IMR-90 (cell line): Measurements from ENCODE around the gene WWC2. TPM values are rescaled to one million over a fixed set of nuclear protein-coding genes. Genes with fewer than 3 reads are reported as not detected.

Experiments
- ATAC-seq: fragments of 200-7000 bp; cut with Tn5 transposase; 2 replicates; pipeline ENCODE4 v1.9.1; 2020; ENCODE audit warnings: low read depth, mild to moderate bottlenecking, moderate library complexity
- BruUV-seq: library from RNA; stranded (reverse); fragments of 400-500 nt; replicated peaks from 2 replicates; lab custom pipeline; 2021; lab: Mats Ljungman, UMichigan
- CTCF ChIA-PET: fragments of 300-600 bp; formaldehyde crosslinking; extraction: SDS; loops from one replicate; lab custom pipeline; 2021; ENCODE audit warnings: antibody characterized with exemption; lab: Yijun Ruan, JAX
- POLR2A ChIA-PET: fragments of 300-600 bp; sonication (Branson Sonifier 250); formaldehyde crosslinking; loops from one replicate; lab custom pipeline; 2022; ENCODE audit warnings: antibody characterized with exemption; ENCODE audit not compliant: unreplicated experiment; lab: Charles Lee
- DNase-seq: peaks from one replicate; pipeline ENCODE4 v3.0.0; 2013
- H2AFZ ChIP-seq: replicated peaks from 2 replicates; pipeline ENCODE3; 2013; ENCODE audit warnings: low read length, mild to moderate bottlenecking; ENCODE audit not compliant: poor library complexity
- H2AK5ac ChIP-seq: 2 replicates; pipeline ENCODE4 v1.6.1; 2013; ENCODE audit warnings: low read depth, low read length, inconsistent platforms
- H2AK9ac ChIP-seq: replicated peaks from 2 replicates; pipeline ENCODE3; 2013; ENCODE audit warnings: mild to moderate bottlenecking, low read depth, low read length, moderate library complexity; ENCODE audit not compliant: poor library complexity
- H2BK120ac ChIP-seq: 2 replicates; pipeline ENCODE4 v1.6.1; 2013; ENCODE audit warnings: low read depth, low read length, inconsistent platforms
- H2BK15ac ChIP-seq: 3 replicates; pipeline ENCODE4 v1.6.1; 2013; ENCODE audit warnings: low read depth, low read length, inconsistent platforms
- H2BK20ac ChIP-seq: 2 replicates; pipeline ENCODE4 v1.6.1; 2013; ENCODE audit warnings: low read depth, mild to moderate bottlenecking, inconsistent platforms, low read length, moderate library complexity
- H2BK5ac ChIP-seq: 2 replicates; pipeline ENCODE4 v1.6.1; 2013; ENCODE audit warnings: mild to moderate bottlenecking, low read depth, low read length, inconsistent platforms; ENCODE audit not compliant: poor library complexity, severe bottlenecking
- H3K14ac ChIP-seq: replicated peaks from 2 replicates; pipeline ENCODE4 v1.6.1; 2013; ENCODE audit warnings: low read depth, low read length, inconsistent platforms
- H3K18ac ChIP-seq: 2 replicates; pipeline ENCODE4 v1.6.1; 2013; ENCODE audit warnings: low read depth, low read length, control low read depth
- H3K23ac ChIP-seq: 2 replicates; pipeline ENCODE4 v1.6.1; 2013; ENCODE audit warnings: low read depth, low read length, inconsistent platforms
- H3K27ac ChIP-seq: 2 replicates; pipeline ENCODE4 v1.5.1; 2013; ENCODE audit warnings: mild to moderate bottlenecking, control low read depth, low read length; ENCODE audit not compliant: insufficient read depth
- H3K27me3 ChIP-seq: 2 replicates; pipeline ENCODE4 v1.6.1; 2013; ENCODE audit warnings: low read length; ENCODE audit not compliant: control insufficient read depth, insufficient read depth
- H3K36me3 ChIP-seq: 2 replicates; pipeline ENCODE4 v1.6.1; 2013; ENCODE audit warnings: low read length, mixed read lengths; ENCODE audit not compliant: control insufficient read depth, insufficient read depth
- H3K4ac ChIP-seq: 2 replicates; pipeline ENCODE4 v1.6.1; 2013; ENCODE audit warnings: low read depth, low read length, inconsistent platforms
- H3K4me1 ChIP-seq: 2 replicates; pipeline ENCODE4 v1.6.1; 2013; ENCODE audit warnings: low read length, mixed read lengths; ENCODE audit not compliant: control insufficient read depth, insufficient read depth
- H3K4me2 ChIP-seq: 2 replicates; pipeline ENCODE4 v1.6.1; 2013; ENCODE audit warnings: low read depth, mild to moderate bottlenecking, control low read depth, low read length, moderate library complexity
- H3K4me3 ChIP-seq: 2 replicates; pipeline ENCODE4 v1.5.1; 2013; ENCODE audit warnings: low read depth, mild to moderate bottlenecking, control low read depth, low read length, moderate library complexity; ENCODE audit not compliant: insufficient read depth
- H3K56ac ChIP-seq: 2 replicates; pipeline ENCODE4 v1.6.1; 2013; ENCODE audit warnings: low read length, inconsistent platforms; ENCODE audit not compliant: insufficient read depth; ENCODE audit errors: extremely low read depth
- H3K79me1 ChIP-seq, 2 experiments: 2 replicates each; pipeline ENCODE4 v1.6.1; 2013; ENCODE audit warnings: low read length in 2 of 2, inconsistent platforms in 1 of 2, low read depth in 1 of 2
- H3K9ac ChIP-seq: 2 replicates; pipeline ENCODE4 v1.6.1; 2013; ENCODE audit warnings: low read depth, low read length, control low read depth
- H3K9me1 ChIP-seq: 2 replicates; pipeline ENCODE4 v1.6.1; 2013; ENCODE audit warnings: low read length, inconsistent platforms; ENCODE audit not compliant: insufficient read depth
- H3K9me3 ChIP-seq: 2 replicates; pipeline ENCODE4 v1.6.1; 2013; ENCODE audit warnings: low read length; ENCODE audit not compliant: control insufficient read depth, insufficient read depth
- H4K20me1 ChIP-seq: 2 replicates; pipeline ENCODE4 v1.6.1; 2013; ENCODE audit warnings: low read length, inconsistent platforms; ENCODE audit not compliant: insufficient read depth
- H4K5ac ChIP-seq: 2 replicates; pipeline ENCODE4 v1.6.1; 2013; ENCODE audit warnings: mild to moderate bottlenecking, low read depth, low read length, control low read depth
- H4K8ac ChIP-seq, 2 experiments: 2 replicates each; pipeline ENCODE4 v1.6.1; 2013; ENCODE audit warnings: low read depth in 2 of 2, low read length in 2 of 2, control low read depth in 1 of 2, inconsistent platforms in 1 of 2
- H4K91ac ChIP-seq: 2 replicates; pipeline ENCODE4 v1.6.1; 2013; ENCODE audit warnings: low read depth, low read length, inconsistent platforms; ENCODE audit not compliant: insufficient read depth
- CEBPB ChIP-seq: IDR thresholded peaks from 2 replicates; pipeline ENCODE4 v1.6.1; 2012; ENCODE audit warnings: low read depth, low read length, improper control_type of control experiment
- CHD1 ChIP-seq: IDR thresholded peaks from 2 replicates; pipeline ENCODE4 v1.6.1; 2012; ENCODE audit warnings: low read depth, low read length, improper control_type of control experiment
- MAZ ChIP-seq: IDR thresholded peaks from 2 replicates; pipeline ENCODE4 v1.6.1; 2012; ENCODE audit warnings: low read depth, mild to moderate bottlenecking, low read length, improper control_type of control experiment, moderate library complexity, borderline replicate concordance
- MXI1 ChIP-seq: IDR thresholded peaks from 2 replicates; pipeline ENCODE4 v1.6.1; 2012; ENCODE audit warnings: low read depth, mild to moderate bottlenecking, low read length, moderate library complexity, borderline replicate concordance
- RAD21 ChIP-seq: IDR thresholded peaks from 2 replicates; pipeline ENCODE4 v1.6.1; 2012; ENCODE audit warnings: low read length, improper control_type of control experiment
- SMC3 ChIP-seq: fragments of 150-350 bp; IDR thresholded peaks from 2 replicates; pipeline ENCODE4 v1.6.1; 2016; ENCODE audit warnings: low read depth, mild to moderate bottlenecking, antibody characterized with exemption, low read length, moderate library complexity
- WGBS, 2 experiments: methylation state at CpG; one replicate each; pipeline versions ENCODE4 v1.1.5 to v1.1.7; 2013; ENCODE audit warnings: missing lambda C conversion rate in 2 of 2; ENCODE audit not compliant: insufficient read length in 1 of 2; ENCODE audit errors: extremely low coverage in 2 of 2; 5-methylcytosine and 5-hydroxymethylcytosine counted together
- dilution Hi-C: fragments of 300-500 bp; cut with HindIII; formaldehyde crosslinking; loops from one replicate; pipeline ENCODE4 v1.14.3; 2018; ENCODE audit warnings: low sequenced_read_pairs; ENCODE audit not compliant: unreplicated experiment
- in situ Hi-C: fragments of 300-500 bp; cut with MboI; formaldehyde crosslinking; loops from 3 replicates; pipeline ENCODE4 v1.14.3; 2019; ENCODE audit warnings: low sequenced_read_pairs, inconsistent platforms, mixed read lengths
- intact Hi-C: fragments of 100-400 bp; cut with micrococcal nuclease; formaldehyde crosslinking; loops from 2 replicates; pipeline ENCODE4 v1.10.0; 2022
- polyA plus RNA-seq, 3 experiments: library from polyadenylated mRNA; depleted of rRNA; stranded (reverse); fragments of >200 nt; gene quantifications; 2 replicates each; pipeline ENCODE4 v1.2.3, GENCODE V29; 2012; ENCODE audit warnings: low replicate concordance in 1 of 3
- total RNA-seq: library from RNA; depleted of rRNA; stranded (reverse); fragments of >200 nt; gene quantifications from 2 replicates; pipeline ENCODE4 v1.2.3, GENCODE V29; 2012

WWC2 gene
- total and polyA plus RNA-seq, 2 of the 4 experiments (the other 2 are of a cell fraction), result 26.6 to 27.4 TPM

- POLR2A ChIA-PET, result interaction anchor here (0.8 kb wide), 1 partner anchor 165 kb away, joined by 4 read pairs; no protein-coding TSS in a partner anchor
Measured at GRCh38 chr4:183096276-183096965, 2.6 kb upstream of the WWC2 start.

More at GRCh38 chr4:183096276-183096965, 2.6 kb upstream of the WWC2 start:
- no peak for DNase-seq
- no peak overlapping the region for H3K4me2 ChIP-seq
- H3K27ac ChIP-seq, result no peak overlapping the region
- intact Hi-C loops, result no loop called here
- ATAC-seq, result no peak
- H2BK120ac ChIP-seq, result no peak overlapping the region
- H2AK5ac ChIP-seq, result no peak overlapping the region
- no peaks in the 10 kb centered on the region for H3K36me3 ChIP-seq
- H3K27me3 ChIP-seq, result no peaks in the 10 kb centered on the region
- BruUV-seq, result no TSS peak
- no peak overlapping the region for H4K5ac ChIP-seq
- no peaks in the 10 kb centered on the region; the same call in 1 of the 2 replicates for H3K9me1 ChIP-seq
- H3K4ac ChIP-seq, result no peak overlapping the region
- no peak overlapping the region for H3K23ac ChIP-seq
- dilution Hi-C loops, result no loop called here
- no peak overlapping the region for H2BK5ac ChIP-seq
- H3K9ac ChIP-seq, result no peak overlapping the region
- H3K14ac ChIP-seq, result no peak overlapping the region
- no peak overlapping the region for H2BK15ac ChIP-seq
- no peaks in the 10 kb centered on the region for H3K9me3 ChIP-seq
- H4K20me1 ChIP-seq, result peaks cover 4% of the 10 kb centered on the region
- H3K4me1 ChIP-seq, result no peaks in the 10 kb centered on the region
- no peak overlapping the region for H2AK9ac ChIP-seq
- no peak overlapping the region for H2BK20ac ChIP-seq
- no peak overlapping the region for H3K56ac ChIP-seq
- CTCF ChIA-PET, result interaction anchor here (0.9 kb wide), 1 partner anchor 154 kb away, joined by 7 read pairs; no protein-coding TSS in a partner anchor
- H3K18ac ChIP-seq, result no peak overlapping the region
- WGBS, 2 experiments, result 100% methylated on average over 6 of the region's 15 CpGs; no CpG with 5 or more reads in 1 of the 2 experiments
- peaks cover 0 to 18% of the 10 kb centered on the region in 2 experiments; a peak in 2 of 4 replicates for H3K79me1 ChIP-seq
- in situ Hi-C loops, result no loop called here
- no peak overlapping the region for H3K4me3 ChIP-seq
- H2AFZ ChIP-seq, result no peak overlapping the region
- TF ChIP-seq CHD1, result no peak
- peak; percentile 72 for TF ChIP-seq CEBPB
- TF ChIP-seq MXI1, result no peak
- TF ChIP-seq MAZ, result no peak
- TF ChIP-seq RAD21, result no peak
- no peak for TF ChIP-seq SMC3
- no peak overlapping the region for H4K91ac ChIP-seq
- H4K8ac ChIP-seq, result no peak overlapping the region
